Spleen (tissue), 11 donors: Measurements from ENCODE around the gene APOL2. TPM values are rescaled to one million over a fixed set of nuclear protein-coding genes. Genes with fewer than 3 reads are reported as not detected.
A peak's percentile ranks its signal among the peaks of the same experiment; 100 is the strongest.
"Not testable (repeated sequence)": the region's sequence is repeated elsewhere in the genome, so short reads cannot be mapped to it uniquely, and the experiment has no call there.

Source experiments
- DNase-seq: peaks from one replicate; pipeline ENCODE4 v3.0.0-alpha.2; 2020
- H3K27ac ChIP-seq, 8 donors: fragments of 200-600 bp; sonication (generic) in 7 of 8; 1 replicate in 4 of 8; 2 replicates in 4 of 8; pipeline versions ENCODE4 v1.5.0 to v1.8.0; 2016 to 2021; ENCODE audit warnings: inconsistent platforms in 4 of 8, mild to moderate bottlenecking in 4 of 8, moderate library complexity in 1 of 8
- H3K27me3 ChIP-seq, 7 donors: fragments of 200-600 bp; sonication (generic) in 6 of 7; replicated peaks in 1 of 7; 1 replicate in 4 of 7; 2 replicates in 3 of 7; pipeline versions ENCODE4 v1.5.0 to v1.8.0; 2016 to 2021; ENCODE audit warnings: inconsistent platforms in 3 of 7, mild to moderate bottlenecking in 1 of 7
- H3K36me3 ChIP-seq, 6 donors: fragments of 200-600 bp; sonication (generic) in 5 of 6; 1 replicate in 4 of 6; 2 replicates in 2 of 6; pipeline versions ENCODE4 v1.5.0 to v1.8.0; 2016 to 2021; ENCODE audit warnings: inconsistent platforms in 2 of 6
- H3K4me1 ChIP-seq, 6 donors: fragments of 200-600 bp; sonication (generic) in 5 of 6; 1 replicate in 3 of 6; 2 replicates in 3 of 6; pipeline versions ENCODE4 v1.5.0 to v1.8.0; 2016 to 2021; ENCODE audit warnings: inconsistent platforms in 3 of 6
- H3K4me3 ChIP-seq, 8 donors: fragments of 200-600 bp; sonication (generic) in 7 of 8; 1 replicate in 4 of 8; 2 replicates in 4 of 8; pipeline versions ENCODE4 v1.5.0 to v1.8.0; 2016 to 2021; ENCODE audit warnings: inconsistent platforms in 4 of 8, mild to moderate bottlenecking in 4 of 8, moderate library complexity in 2 of 8
- H3K9me3 ChIP-seq, 8 donors: fragments of 200-600 bp; sonication (generic) in 7 of 8; 1 replicate in 4 of 8; 2 replicates in 4 of 8; pipeline versions ENCODE4 v1.5.0 to v1.8.0; 2016 to 2021; ENCODE audit warnings: inconsistent platforms in 4 of 8
- CTCF ChIP-seq, 11 experiments: fragments of 200-600 bp in 7 of 11; fragments of 450-650 bp in 4 of 11; sonication (generic) in 4 of 11; IDR thresholded peaks in 8 of 11; conservative IDR thresholded peaks in 3 of 11; 1 replicate in 7 of 11; 2 replicates in 4 of 11; pipeline versions ENCODE4 v1.4.0 to v1.8.0; 2016 to 2021; ENCODE audit warnings: antibody characterized with exemption in 11 of 11, inconsistent platforms in 4 of 11, mild to moderate bottlenecking in 1 of 11
- POLR2A ChIP-seq, 3 donors: fragments of 450-650 bp; IDR thresholded peaks; one replicate each; pipeline ENCODE4 v1.5.1; 2017; ENCODE audit warnings: antibody characterized with exemption in 3 of 3, mild to moderate bottlenecking in 1 of 3
- POLR2AphosphoS5 ChIP-seq, 3 donors: sonication (generic); formaldehyde crosslinking; IDR thresholded peaks; one replicate each; pipeline ENCODE4 v1.5.1; 2017; ENCODE audit warnings: antibody characterized with exemption in 3 of 3
- WGBS, 5 donors: extraction: QIAGEN DNeasy Blood & Tissue Kit in 3 of 5; methylation state at CpG; one replicate each; pipeline versions ENCODE4 v1.1.5 to v1.1.7; 2013 to 2018; 5-methylcytosine and 5-hydroxymethylcytosine counted together
- intact Hi-C: fragments of 100-400 bp; cut with DNase I; formaldehyde crosslinking; loops from one replicate; pipeline ENCODE4 v1.15.0; 2023; ENCODE audit warnings: low total_unique reads
- polyA plus RNA-seq, 3 donors: library from polyadenylated mRNA; stranded (reverse); fragments of 200-250 nt; gene quantifications; one replicate each; pipeline ENCODE4 v1.2.1, GENCODE V29; 2013
- total RNA-seq, 7 donors: library from RNA; depleted of rRNA in 3 of 7; stranded (reverse); fragments of >200 nt in 3 of 7; fragmentation: NEBNext Ultra II Directional in 4 of 7; extraction: Animal tissue kit (Norgen Biotek cat#: 25700) in 4 of 7; gene quantifications; one replicate each; pipeline versions ENCODE4 v1.1.0 to v1.2.1, GENCODE V29; 2016 to 2021
- donor health status: healthy with polysubstance abuse.
- donor health status: DM: no; HTN: no; CAD: no; lungs with moderate emphysema.
- donor health status: DM: no; HTN: no; CAD: no.
- donor health status: Bipolar disorder and iron deficiency.
- donor health status: healthy.
- donor health status: DM: no; HTN: no; CAD: no.
- donor health status: DM: yes; HTN: yes; CAD: no.

APOL2 gene
- total and polyA plus RNA-seq, 10 donors = 16.0 to 77.2 (median 57.2) TPM

- no peak for DNase-seq
- Histone ChIP-seq H3K36me3 (no peaks in the 10 kb centered on the region), H3K9me3 (no peaks in the 10 kb centered on the region), H3K27ac (no peak overlapping the region), H3K4me3 (no peak overlapping the region), H3K27me3 (no peaks in the 10 kb centered on the region), H3K4me1 (peaks cover 0 to 11% (median 5%) of the 10 kb centered on the region in 6 donors)
- TF ChIP-seq POLR2AphosphoS5 (IDR thresholded peaks at IDR 0.05) (peak in 2 of 3 donors; percentile 15 to 28), CTCF (IDR thresholded peaks at IDR 0.05 in 8 of 11, conservative IDR thresholded peaks at IDR 0.05 in 3 of 11) (no peak)
- WGBS, 5 donors = 72 to 84% (median 79%) methylated on average over 17 of the region's 17 CpGs
- intact Hi-C loops = loop anchor here (10.0 kb wide), 1 partner anchor 84 kb away; no protein-coding TSS in a partner anchor
Observed at GRCh38 chr22:36191106-36191836, 48.1 kb downstream of the APOL2 start.

- DNase-seq, H3K36me3 ChIP-seq, H3K4me1 ChIP-seq, H3K4me3 ChIP-seq, H3K27me3 ChIP-seq, H3K9me3 ChIP-seq, H3K27ac ChIP-seq: not testable (repeated sequence)
- intact Hi-C loops = loop anchor here (10.0 kb wide), 1 partner anchor 297 kb away; the partner anchor contains the start of gene TXN2
- 92 to 100% (median 95%) methylated on average over 3 of the region's 6 CpGs for WGBS, 5 donors
Observed at GRCh38 chr22:36187862-36188261, 51.5 kb downstream of the APOL2 start.

GRCh38 chr22:36185828-36186624 lies 53.3 kb downstream of the APOL2 start:
- peaks cover 0 to 7% (median 0%) of the 10 kb centered on the region in 6 donors for H3K4me1 ChIP-seq

More at GRCh38 chr22:36185828-36186624, 53.3 kb downstream of the APOL2 start:
- DNase-seq = no peak
- Histone ChIP-seq H3K27me3 (no peaks in the 10 kb centered on the region), H3K9me3 (no peaks in the 10 kb centered on the region), H3K4me3 (no peak overlapping the region), H3K27ac (no peak overlapping the region), H3K36me3 (no peaks in the 10 kb centered on the region)
- TF ChIP-seq POLR2AphosphoS5 (IDR thresholded peaks at IDR 0.05) (no peak), CTCF (IDR thresholded peaks at IDR 0.05 in 8 of 11, conservative IDR thresholded peaks at IDR 0.05 in 3 of 11) (no peak), POLR2A (IDR thresholded peaks at IDR 0.05) (no peak)
- 80 to 89% (median 86%) methylated on average over 14 of the region's 14 CpGs for WGBS, 5 donors
- intact Hi-C loops = loop anchor here (10.0 kb wide), 1 partner anchor 299 kb away; the partner anchor contains the start of gene TXN2
